ENCODE measurements around the gene CFAP90. TPM values are rescaled to one million over a fixed set of nuclear protein-coding genes. Genes with fewer than 3 reads are reported as not detected.

Gene CFAP90
- polyA plus RNA-seq, 1 of the 3 experiments (the other 2 are of a cell fraction) = 0.10 TPM

- no peak for TF ChIP-seq ZBTB33 (IDR thresholded peaks at IDR 0.05; ENCODE audit: borderline replicate concordance, low read depth)
- no peak for TF ChIP-seq REST (IDR thresholded peaks at IDR 0.05; ENCODE audit: low read depth, low read length)
- no peak; the same call in 1 of the 2 replicates for TF ChIP-seq USF1 (IDR thresholded peaks at IDR 0.05; ENCODE audit: borderline replicate concordance, low read depth)
- no peak for TF ChIP-seq SMC3 (IDR thresholded peaks at IDR 0.05; ENCODE audit: low read depth, low read length)
- no peak for TF ChIP-seq RXRA (IDR thresholded peaks at IDR 0.05; ENCODE audit: borderline replicate concordance, low read depth)
- TF ChIP-seq GATA2 (CRISPR knock-in tag; IDR thresholded peaks at IDR 0.05) = no peak
These were observed 18.0 kb upstream of the CFAP90 start, which contains the start of the genes FASTKD3 and MTRR (continued) for GRCh38 chr5:7868773-7869473.

- ChIA-PET CTCF (interaction anchor here (0.6 to 5.3 kb wide), 7 partner anchors 8 to 1123 kb away, joined by 3 to 34 read pairs (median 4); no protein-coding TSS in a partner anchor), POLR2A (interaction anchor here (0.7 kb wide), 1 partner anchor 63 kb away, joined by 3 read pairs; no protein-coding TSS in a partner anchor)
- Histone ChIP-seq H3K4me2 (peak overlapping the region; percentile 82), H3K9me3 (no peaks in the 10 kb centered on the region), H3K4me3 (ENCODE audit: low read depth in 2 of 2, low read length in 1 of 2) (peak overlapping the region; percentile 84 to 96), H3K4me1 (ENCODE audit: control insufficient read depth in 1 of 2, insufficient read depth in 2 of 2, low read depth in 1 of 2, low read length in 1 of 2) (peaks cover 0 to 12% of the 10 kb centered on the region in 2 experiments; a peak in 2 of 4 replicates), H3K79me2 (ENCODE audit: insufficient read depth) (peaks cover 85% of the 10 kb centered on the region), H2AFZ (ENCODE audit: low read depth) (peak overlapping the region; percentile 89), H3K27ac (ENCODE audit: low read depth in 2 of 2, low read length in 1 of 2) (no peak overlapping the region; a peak in 1 of 4 replicates), H3K27me3 (ENCODE audit: insufficient read depth) (no peaks in the 10 kb centered on the region), H3F3A (replicated peaks; ENCODE audit: insufficient read depth) (no peaks in the 10 kb centered on the region), H3K9me2 (no peaks in the 10 kb centered on the region), H4K20me1 (ENCODE audit: insufficient read depth) (peaks cover 20% of the 10 kb centered on the region), H3K9ac (peak overlapping the region; percentile 79), H3K36me3 (replicated peaks in 1 of 2; ENCODE audit: control insufficient read depth in 1 of 2, insufficient read depth in 2 of 2, low read length in 1 of 2) (peaks cover 27 to 43% of the 10 kb centered on the region in 2 experiments)
- DNase-seq = no peak
- TF ChIP-seq CHD2 (IDR thresholded peaks at IDR 0.05; ENCODE audit: low read length, partially characterized antibody) = no peak
- TF ChIP-seq USF1 (IDR thresholded peaks at IDR 0.05; ENCODE audit: borderline replicate concordance, low read depth) = no peak
- no peak for TF ChIP-seq PBX3 (IDR thresholded peaks at IDR 0.05)
- no peak for TF ChIP-seq FOXJ3 (CRISPR knock-in tag; IDR thresholded peaks at IDR 0.05)
- no peak for TF ChIP-seq GATA2 (CRISPR knock-in tag; IDR thresholded peaks at IDR 0.05)
- TF ChIP-seq ELF1 (IDR thresholded peaks at IDR 0.05) = no peak
- TF ChIP-seq RFX5 (IDR thresholded peaks at IDR 0.05; ENCODE audit: low read length) = no peak
- no peak for TF ChIP-seq MEF2A (IDR thresholded peaks at IDR 0.05; ENCODE audit: borderline replicate concordance, low read depth)
- no peak for TF ChIP-seq ZBTB33 (IDR thresholded peaks at IDR 0.05; ENCODE audit: borderline replicate concordance, low read depth)
- TF ChIP-seq JUND (IDR thresholded peaks at IDR 0.05) = no peak
- no peak for TF ChIP-seq MAX (IDR thresholded peaks at IDR 0.05; ENCODE audit: low read depth)
- no peak for TF ChIP-seq TAF1 (IDR thresholded peaks at IDR 0.05; ENCODE audit: borderline replicate concordance, low read depth, low read length)
- TF ChIP-seq SIN3A (IDR thresholded peaks at IDR 0.05; ENCODE audit: borderline replicate concordance, low read depth, low read length) = no peak
- no peak for TF ChIP-seq POLR2AphosphoS5 (IDR thresholded peaks at IDR 0.05; ENCODE audit: low read depth, low read length)
- 9% methylated on average over 8 of the region's 8 CpGs for WGBS (ENCODE audit: low lambda C conversion rate)
These were observed 17.5 kb upstream of the CFAP90 start for GRCh38 chr5:7868427-7868772.
